Measurements from ENCODE around the gene B3GNT2. TPM values are rescaled to one million over a fixed set of nuclear protein-coding genes. Genes with fewer than 3 reads are reported as not detected.

Gene B3GNT2
- total RNA-seq, 1 experiment from 2014 or later: 32.2 TPM

GRCh38 chr2:62194558-62195420, 1.1 kb upstream of the B3GNT2 start:
- H3K36me3 Mint-ChIP-seq: no peaks in the 10 kb centered on the region; the same call in 1 of the 2 replicates
- H3K4me1 Mint-ChIP-seq: peaks cover 25% of the 10 kb centered on the region
- H3K4me3 Mint-ChIP-seq: peak overlapping the region; percentile 64
- H3K27me3 Mint-ChIP-seq (ENCODE audit: low read depth): no peaks in the 10 kb centered on the region; the same call in 1 of the 2 replicates
- CTCF ChIA-PET: interaction anchor here (1.0 kb wide), 2 partner anchors 38 to 109 kb away, joined by 3 to 4 read pairs; no protein-coding TSS in a partner anchor
- POLR2A ChIA-PET: interaction anchor here (0.6 kb wide), 1 partner anchor 197 kb away, joined by 3 read pairs; no protein-coding TSS in a partner anchor
- DNase-seq (ENCODE audit: low spot score) (no peak), ATAC-seq (no peak)
- H3K27ac Mint-ChIP-seq: no peak overlapping the region; the same call in 1 of the 2 replicates
- peaks cover 12% of the 10 kb centered on the region; the same call in 1 of the 2 replicates for H3K9me3 Mint-ChIP-seq
- no peak for TF ChIP-seq HMGXB4 (CRISPR knock-in tag; IDR thresholded peaks at IDR 0.05)
- no peak for TF ChIP-seq PRRX2 (CRISPR knock-in tag; IDR thresholded peaks at IDR 0.05)
- TF ChIP-seq JUN (CRISPR knock-in tag; IDR thresholded peaks at IDR 0.05): no peak
- TF ChIP-seq ZNF512 (CRISPR knock-in tag; IDR thresholded peaks at IDR 0.05; ENCODE audit: borderline replicate concordance): no peak
- TF ChIP-seq GABPB1 (CRISPR knock-in tag; IDR thresholded peaks at IDR 0.05): peak; percentile 62; the same call in 1 of the 2 replicates

GRCh38 chr2:62196278-62196901, 475 bp downstream of the B3GNT2 start:
- ATAC-seq (peak; percentile 49), DNase-seq (ENCODE audit: low spot score) (peak; percentile 69)
- Mint-ChIP-seq H3K36me3 (no peaks in the 10 kb centered on the region; the same call in 1 of the 2 replicates), H3K4me1 (peaks cover 41% of the 10 kb centered on the region), H3K4me3 (peak overlapping the region; percentile 78), H3K27me3 (ENCODE audit: low read depth) (no peaks in the 10 kb centered on the region; the same call in 1 of the 2 replicates), H3K27ac (no peak overlapping the region), H3K9me3 (no peaks in the 10 kb centered on the region)
- ChIA-PET POLR2A (interaction anchor here (1.0 kb wide), 1 partner anchor 19 kb away, joined by 3 read pairs; no protein-coding TSS in a partner anchor), CTCF (interaction anchor here (0.7 to 1.0 kb wide), 3 partner anchors 19 to 110 kb away, joined by 3 to 5 read pairs (median 4); no protein-coding TSS in a partner anchor)
- TF ChIP-seq TEAD1 (CRISPR knock-in tag; IDR thresholded peaks at IDR 0.05) (no peak), ZNF532 (CRISPR knock-in tag; IDR thresholded peaks at IDR 0.05; ENCODE audit: borderline replicate concordance) (no peak), ZNF232 (CRISPR knock-in tag; IDR thresholded peaks at IDR 0.05) (no peak), FOXP1 (CRISPR knock-in tag; IDR thresholded peaks at IDR 0.05; ENCODE audit: borderline replicate concordance) (peak; percentile 52; the same call in 1 of the 2 replicates), FOXJ3 (CRISPR knock-in tag; IDR thresholded peaks at IDR 0.05; ENCODE audit: borderline replicate concordance) (no peak), TP53 (CRISPR knock-in tag; IDR thresholded peaks at IDR 0.05) (no peak), FOXP4 (CRISPR knock-in tag; IDR thresholded peaks at IDR 0.05) (no peak; the same call in 1 of the 2 replicates), JUN (CRISPR knock-in tag; IDR thresholded peaks at IDR 0.05) (0 out of 2 replicates have a peak, but pooled peaks have one; percentile 5), MYBL2 (CRISPR knock-in tag; IDR thresholded peaks at IDR 0.05) (no peak), PREB (CRISPR knock-in tag; IDR thresholded peaks at IDR 0.05; ENCODE audit: borderline replicate concordance) (peak; percentile 43; the same call in 1 of the 2 replicates), HMGXB4 (CRISPR knock-in tag; IDR thresholded peaks at IDR 0.05) (0 out of 2 replicates have a peak, but pooled peaks have one; percentile 79), EMX1 (CRISPR knock-in tag; IDR thresholded peaks at IDR 0.05) (no peak), ZNF416 (CRISPR knock-in tag; IDR thresholded peaks at IDR 0.05) (0 out of 2 replicates have a peak, but pooled peaks have one; percentile 44), KAT7 (CRISPR knock-in tag; IDR thresholded peaks at IDR 0.05; ENCODE audit: borderline replicate concordance) (no peak), ZNF219 (CRISPR knock-in tag; IDR thresholded peaks at IDR 0.05; ENCODE audit: borderline replicate concordance) (no peak)

Measured in WTC11 (cell line).